ENCODE results near the gene HTR3C.

DNA sequence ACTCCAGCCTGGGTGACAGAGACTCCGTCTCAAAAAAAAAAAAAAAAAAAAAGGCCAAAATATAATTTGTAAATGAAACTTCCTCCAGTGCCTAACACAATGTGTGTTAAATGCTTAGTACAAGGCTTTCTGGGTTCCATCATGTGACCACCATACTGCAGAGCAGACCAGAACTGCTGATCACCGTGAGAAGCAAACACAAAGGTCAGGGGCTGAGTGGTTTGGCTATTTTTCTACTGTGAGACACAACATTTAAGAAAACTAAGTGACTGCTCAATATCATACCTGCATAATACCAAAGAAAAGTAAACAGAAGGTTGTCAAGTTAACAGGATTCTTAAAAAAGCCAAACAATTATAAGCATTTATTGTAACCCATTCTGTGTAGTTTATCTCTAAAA is 48.4 kb upstream of the HTR3C start:
- no peak for TF ChIP-seq POLR2A (IDR thresholded peaks at IDR 0.05)
- TF ChIP-seq, protein P1, sequence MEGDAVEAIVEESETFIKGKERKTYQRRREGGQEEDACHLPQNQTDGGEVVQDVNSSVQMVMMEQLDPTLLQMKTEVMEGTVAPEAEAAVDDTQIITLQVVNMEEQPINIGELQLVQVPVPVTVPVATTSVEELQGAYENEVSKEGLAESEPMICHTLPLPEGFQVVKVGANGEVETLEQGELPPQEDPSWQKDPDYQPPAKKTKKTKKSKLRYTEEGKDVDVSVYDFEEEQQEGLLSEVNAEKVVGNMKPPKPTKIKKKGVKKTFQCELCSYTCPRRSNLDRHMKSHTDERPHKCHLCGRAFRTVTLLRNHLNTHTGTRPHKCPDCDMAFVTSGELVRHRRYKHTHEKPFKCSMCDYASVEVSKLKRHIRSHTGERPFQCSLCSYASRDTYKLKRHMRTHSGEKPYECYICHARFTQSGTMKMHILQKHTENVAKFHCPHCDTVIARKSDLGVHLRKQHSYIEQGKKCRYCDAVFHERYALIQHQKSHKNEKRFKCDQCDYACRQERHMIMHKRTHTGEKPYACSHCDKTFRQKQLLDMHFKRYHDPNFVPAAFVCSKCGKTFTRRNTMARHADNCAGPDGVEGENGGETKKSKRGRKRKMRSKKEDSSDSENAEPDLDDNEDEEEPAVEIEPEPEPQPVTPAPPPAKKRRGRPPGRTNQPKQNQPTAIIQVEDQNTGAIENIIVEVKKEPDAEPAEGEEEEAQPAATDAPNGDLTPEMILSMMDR (IDR thresholded peaks at IDR 0.05), result no peak

Measured in right lobe of liver (tissue), 4 donors.